GM11168 (cell line): ENCODE results near the gene TRIM27.
"Not testable (repeated sequence)": the region's sequence is repeated elsewhere in the genome, so short reads cannot be mapped to it uniquely, and the experiment has no call there.

Experiments used
- in situ Hi-C: fragments of 300-500 bp; cut with MboI; formaldehyde crosslinking; loops from one replicate; pipeline ENCODE4 v1.12.0; 2022; ENCODE audit warnings: low sequenced_read_pairs; ENCODE audit not compliant: unreplicated experiment

TRIM27 gene

DNA sequence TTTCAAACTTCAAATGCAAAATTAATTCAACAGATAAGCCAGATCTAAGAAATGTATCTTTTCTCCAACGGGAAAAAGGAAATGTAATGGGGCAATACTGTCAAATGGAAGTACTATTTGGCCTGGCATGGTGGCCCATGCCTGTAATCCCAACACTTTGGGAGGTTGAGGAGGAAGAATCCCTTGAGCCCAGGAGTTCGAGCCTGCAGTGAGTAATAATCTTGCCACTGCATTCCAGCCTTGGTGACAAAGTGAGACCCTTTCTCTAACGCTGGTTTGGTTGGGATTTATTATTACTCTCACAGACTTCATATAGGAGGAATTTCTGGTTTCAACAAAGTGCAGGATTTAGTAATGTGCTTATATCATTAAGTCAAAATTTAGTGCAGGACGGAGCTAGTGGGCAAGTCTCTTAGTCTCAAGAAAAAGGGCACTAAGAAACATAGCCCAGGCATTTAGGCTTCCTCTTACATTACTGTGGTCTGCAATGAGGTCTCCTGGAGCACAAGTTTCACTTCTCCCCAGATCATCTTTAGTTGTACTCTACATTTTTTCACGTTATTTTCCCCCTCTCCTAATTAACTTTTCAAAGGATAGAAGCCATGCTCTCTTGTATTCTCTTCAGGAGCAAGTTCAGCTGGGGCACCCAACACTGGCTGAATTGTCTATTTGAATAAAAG lies 23.1 kb downstream of the TRIM27 start:
- in situ Hi-C loops = no loop called here

- in situ Hi-C loops = no loop called here
Observed at GRCh38 chr6:28898710-28898965, 25.1 kb downstream of the TRIM27 start.

- in situ Hi-C loops = no loop called here
Observed at GRCh38 chr6:28897369-28897745, 26.4 kb downstream of the TRIM27 start.

DNA sequence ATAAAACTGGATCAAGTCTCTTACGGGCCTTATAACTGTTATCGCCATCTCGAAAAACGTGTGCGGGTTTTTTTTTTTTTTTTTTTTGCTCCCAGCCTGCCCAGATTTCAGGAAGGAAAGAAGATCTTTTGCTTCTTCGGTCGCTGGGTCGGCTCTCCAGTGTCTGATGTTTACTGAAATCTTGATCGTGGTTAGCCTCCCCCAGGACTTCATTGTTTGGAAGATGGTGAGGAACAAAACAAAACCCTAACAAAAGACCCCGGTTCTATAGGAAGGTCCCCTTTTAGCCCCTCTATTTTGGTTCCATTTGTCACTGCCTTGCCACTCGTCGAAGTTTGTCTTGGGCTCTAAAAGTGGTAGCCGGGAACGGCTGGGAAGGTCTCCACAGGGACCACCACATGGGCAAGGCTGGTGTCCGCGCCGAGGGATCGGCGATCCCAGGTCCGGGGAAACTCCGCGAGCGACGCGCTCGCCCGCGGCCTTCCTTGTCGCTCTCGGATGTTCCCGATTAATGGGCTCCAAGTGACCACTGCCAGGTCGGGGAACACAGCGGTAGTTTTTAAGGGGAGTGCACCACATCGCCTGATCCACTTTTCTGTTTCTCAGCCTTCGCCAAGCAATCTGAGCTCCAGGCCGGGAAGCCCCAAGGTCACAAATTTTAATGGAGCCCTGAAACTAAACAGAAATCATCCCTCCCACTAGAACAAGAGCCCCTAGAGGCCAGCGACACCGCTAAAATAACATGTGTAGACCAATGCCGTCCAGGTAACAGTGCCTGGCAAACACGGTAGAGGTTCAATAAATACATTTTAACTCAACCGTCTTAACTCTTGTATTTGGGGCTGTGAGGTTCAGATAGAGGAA lies 27.0 kb downstream of the TRIM27 start:
- in situ Hi-C loops = no loop called here

- in situ Hi-C loops = no loop called here
Observed at GRCh38 chr6:28895131-28895812, 28.5 kb downstream of the TRIM27 start.

DNA sequence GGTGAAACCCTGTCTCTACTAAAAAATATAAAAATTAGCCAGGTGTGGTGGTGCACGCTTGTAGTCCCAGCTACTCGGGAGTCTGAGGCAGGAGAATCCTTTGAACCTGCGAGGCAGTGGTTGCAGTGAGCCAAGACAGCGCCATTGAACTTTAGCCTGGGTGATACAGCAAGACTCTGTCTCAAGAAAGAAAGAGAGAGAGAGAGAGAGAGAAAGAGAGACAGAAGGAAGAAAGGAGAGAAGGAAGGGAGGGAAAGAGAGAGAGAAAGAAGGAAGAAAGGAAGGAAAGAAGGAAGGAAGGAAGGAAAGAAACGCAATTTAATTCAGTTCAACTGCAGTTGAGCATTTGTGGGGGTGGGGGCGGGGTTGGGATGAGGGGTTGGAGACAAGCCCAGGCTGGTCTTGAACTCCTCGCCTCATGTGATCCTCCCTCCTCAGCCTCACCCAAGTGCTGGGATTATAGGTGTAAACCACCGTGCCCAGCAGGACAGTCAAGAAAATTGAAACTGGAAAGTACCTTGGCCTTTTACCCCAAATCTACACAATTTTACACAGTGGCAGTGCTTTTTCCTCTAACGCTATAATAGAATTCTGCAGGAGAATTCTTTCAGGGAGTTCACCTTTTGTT lies 30.5 kb downstream of the TRIM27 start:
- in situ Hi-C loops = no loop called here

GRCh38 chr6:28892525-28892924 lies 31.3 kb downstream of the TRIM27 start:
- in situ Hi-C loops = no loop called here

DNA sequence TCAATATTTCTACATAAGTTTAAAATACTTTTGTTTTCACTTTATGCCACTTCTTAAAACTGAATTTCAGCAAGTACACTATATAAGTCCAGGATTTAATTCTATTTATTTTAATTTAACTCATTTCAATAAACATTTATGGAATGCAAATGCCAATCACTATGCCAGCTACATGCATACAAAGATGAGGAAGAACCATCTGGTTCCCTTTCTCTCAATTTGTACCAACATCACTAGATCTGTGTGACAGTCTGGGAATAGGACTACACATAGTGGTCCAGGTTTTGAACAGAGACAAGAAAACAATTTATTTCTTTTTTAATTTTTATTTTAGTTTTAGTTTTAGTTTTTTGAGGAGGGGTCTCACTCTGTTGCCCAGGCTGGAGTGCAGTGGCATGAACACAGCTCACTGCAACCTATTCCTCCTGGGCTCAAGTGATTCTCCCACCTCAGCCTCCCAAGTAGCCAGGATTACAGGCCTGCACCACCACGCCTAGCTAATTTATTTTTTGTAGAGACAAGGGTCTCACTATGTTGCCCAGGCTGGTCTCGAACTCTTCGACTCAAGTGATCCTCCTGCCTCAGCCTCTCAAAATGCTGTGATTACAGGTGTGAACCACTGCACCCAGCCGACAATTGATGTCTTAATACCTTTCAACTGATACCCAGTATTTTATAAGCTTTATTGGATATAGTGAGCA lies 35.8 kb downstream of the TRIM27 start:
- in situ Hi-C loops = no loop called here

DNA sequence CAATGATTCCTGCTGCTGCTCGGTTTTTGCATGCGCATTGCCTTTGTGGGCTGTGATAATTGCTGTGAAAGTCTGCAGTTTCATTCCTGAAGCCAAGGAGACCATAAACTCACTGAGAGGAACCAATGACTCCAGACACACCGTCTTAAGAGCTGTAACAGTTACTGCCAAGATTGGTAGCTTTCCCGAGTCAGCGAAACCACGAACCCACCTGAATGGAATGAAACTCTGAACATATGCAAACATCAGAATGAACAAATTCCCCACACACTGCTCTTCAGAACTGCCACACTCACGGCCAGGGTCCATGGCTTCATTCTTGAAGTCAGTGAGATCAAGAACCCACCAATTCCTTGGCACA lies 37.7 kb downstream of the TRIM27 start:
- in situ Hi-C loops = no loop called here

- in situ Hi-C loops = no loop called here
Observed at GRCh38 chr6:28884423-28885131, 39.2 kb downstream of the TRIM27 start.

DNA sequence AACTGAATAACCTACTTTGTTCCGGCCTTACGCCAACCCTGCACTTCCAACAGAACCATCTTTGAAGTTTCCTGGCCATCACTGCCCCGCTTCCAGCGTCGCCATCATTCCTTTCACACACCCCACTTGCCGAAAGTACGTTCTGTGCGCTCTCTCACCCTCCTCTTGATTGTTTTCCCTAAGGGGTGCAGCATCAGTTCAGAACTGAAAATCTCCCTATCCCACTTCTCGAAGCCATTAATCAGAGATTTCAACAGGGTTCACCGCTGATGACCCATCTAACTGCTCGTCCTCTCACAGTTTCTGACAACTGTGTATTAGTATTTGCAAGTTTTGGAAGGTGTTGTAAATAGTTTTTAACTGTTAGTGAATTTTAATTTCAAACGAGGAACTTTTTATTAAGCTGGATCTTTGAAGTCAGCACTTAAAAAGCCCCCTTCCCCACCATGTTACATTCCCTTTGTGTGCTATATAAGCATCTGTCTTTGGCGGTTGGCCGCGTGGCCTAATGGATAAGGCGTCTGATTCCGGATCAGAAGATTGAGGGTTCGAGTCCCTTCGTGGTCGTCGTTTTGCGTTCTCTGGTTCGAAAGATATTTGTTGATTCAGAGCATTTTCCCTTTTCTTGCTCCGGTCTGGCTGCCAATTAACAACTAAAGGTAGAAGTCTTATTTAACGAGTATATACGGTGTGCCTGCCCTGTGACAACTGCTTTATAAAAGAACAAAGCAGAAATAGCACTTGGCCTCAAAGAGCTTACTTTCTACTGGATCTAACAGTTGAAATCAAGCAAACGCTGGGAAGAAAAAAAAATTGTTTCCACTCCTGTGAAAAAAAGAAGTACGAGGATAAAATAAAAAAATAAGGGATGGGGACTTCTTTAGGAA lies 42.6 kb downstream of the TRIM27 start:
- in situ Hi-C loops = no loop called here

GRCh38 chr6:28880519-28880893 lies 43.3 kb downstream of the TRIM27 start:
- in situ Hi-C loops = no loop called here

DNA sequence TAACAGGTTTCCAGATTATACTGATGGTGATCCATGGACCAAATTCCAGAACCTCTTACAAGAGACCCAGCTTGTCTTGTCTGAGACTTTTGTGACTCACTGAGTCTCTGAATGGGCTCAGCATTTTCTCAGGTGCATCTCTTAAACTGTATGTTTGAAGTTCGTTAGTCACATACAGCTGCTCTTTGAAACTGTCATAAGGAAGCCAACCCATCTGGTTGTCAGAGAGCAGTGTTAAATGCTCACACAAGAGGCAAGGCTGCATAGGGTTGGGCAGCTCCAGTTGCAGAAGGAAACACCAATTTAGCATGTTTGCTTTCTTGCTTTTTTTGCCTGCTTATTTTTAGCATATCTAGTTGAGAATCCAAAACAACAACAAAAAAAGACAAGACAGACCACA lies 47.1 kb downstream of the TRIM27 start:
- in situ Hi-C loops = no loop called here

GRCh38 chr6:28875191-28875747 lies 48.5 kb downstream of the TRIM27 start:
- in situ Hi-C loops = no loop called here

- in situ Hi-C loops = not testable (repeated sequence)
Observed at GRCh38 chr6:28872157-28872817, 51.5 kb downstream of the TRIM27 start.

GRCh38 chr6:28871335-28872156 lies 52.2 kb downstream of the TRIM27 start:
- in situ Hi-C loops = no loop called here

DNA sequence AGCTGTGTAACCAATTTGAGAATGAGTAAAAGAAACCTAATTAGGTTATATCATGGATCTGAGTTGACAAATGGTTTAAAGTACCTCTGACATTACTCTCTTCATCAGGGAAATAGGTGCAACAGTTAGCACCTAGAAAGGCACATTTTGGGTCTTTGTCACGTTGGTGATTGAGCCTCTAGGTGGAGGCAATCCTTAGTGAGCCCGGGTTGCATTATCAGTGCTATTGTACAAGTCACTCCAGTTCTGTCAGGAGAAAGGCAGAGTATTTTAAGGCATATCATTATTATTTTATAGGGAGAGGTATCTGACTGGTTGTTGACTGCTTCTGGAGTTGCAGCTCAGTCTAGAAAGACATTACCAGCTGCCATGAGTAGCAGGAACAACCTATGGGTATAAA lies 54.9 kb downstream of the TRIM27 start:
- in situ Hi-C loops = loop anchor here (10.0 kb wide), 1 partner anchor 146 kb away; no protein-coding TSS in a partner anchor
